A673 (cell line): ENCODE results near the gene HS6ST2. TPM values are rescaled to one million over a fixed set of nuclear protein-coding genes. Genes with fewer than 3 reads are reported as not detected.

Source experiments
- BruUV-seq: library from RNA; stranded (reverse); fragments of 400-500 nt; replicated peaks from 2 replicates; lab custom pipeline; 2021; lab: Mats Ljungman, UMichigan
- CTCF ChIA-PET: fragments of 300-600 bp; sonication (Branson Sonifier 250); formaldehyde crosslinking; loops from one replicate; lab custom pipeline; 2022; ENCODE audit warnings: antibody characterized with exemption; lab: Charles Lee
- POLR2A ChIA-PET: fragments of 300-600 bp; sonication (Branson Sonifier 250); formaldehyde crosslinking; loops from one replicate; lab custom pipeline; 2022; ENCODE audit warnings: antibody characterized with exemption; ENCODE audit not compliant: low non-redundant PET; lab: Charles Lee
- DNase-seq: peaks from one replicate; pipeline ENCODE4 v3.0.0-alpha.2; 2015; ENCODE audit warnings: low spot score
- H3K27ac ChIP-seq: fragments of 200-600 bp; sonication (generic); 2 replicates; pipeline ENCODE4 v1.5.1; 2016; ENCODE audit warnings: mixed run types, low read depth, mild to moderate bottlenecking, mixed read lengths, antibody characterized with exemption, low read length; ENCODE audit not compliant: poor library complexity, severe bottlenecking
- H3K27me3 ChIP-seq: fragments of 200-600 bp; sonication (generic); replicated peaks from 2 replicates; pipeline ENCODE4 v1.6.1; 2017; ENCODE audit warnings: mixed run types, low read depth, mild to moderate bottlenecking, mixed read lengths, antibody characterized with exemption, low read length; ENCODE audit not compliant: insufficient read depth, poor library complexity
- H3K36me3 ChIP-seq: fragments of 200-600 bp; sonication (generic); 2 replicates; pipeline ENCODE4 v1.6.1; 2016; ENCODE audit warnings: mixed run types, mild to moderate bottlenecking, mixed read lengths, antibody characterized with exemption, low read length; ENCODE audit not compliant: insufficient read depth, poor library complexity, severe bottlenecking
- H3K4me1 ChIP-seq: fragments of 200-600 bp; sonication (generic); 2 replicates; pipeline ENCODE4 v1.6.1; 2017; ENCODE audit warnings: mixed run types, mild to moderate bottlenecking, mixed read lengths, antibody characterized with exemption, low read length; ENCODE audit not compliant: insufficient read depth, poor library complexity, severe bottlenecking
- H3K4me3 ChIP-seq: fragments of 200-600 bp; sonication (generic); 2 replicates; pipeline ENCODE4 v1.5.1; 2016; ENCODE audit warnings: low read depth, mixed run types, mild to moderate bottlenecking, mixed read lengths, low read length; ENCODE audit not compliant: poor library complexity, severe bottlenecking
- H3K9me3 ChIP-seq: fragments of 200-600 bp; sonication (generic); 2 replicates; pipeline ENCODE4 v1.6.1; 2016; ENCODE audit warnings: mixed run types, low read depth, mild to moderate bottlenecking, mixed read lengths, antibody characterized with exemption, low read length; ENCODE audit not compliant: poor library complexity, severe bottlenecking
- EZH2 ChIP-seq: fragments of 200-600 bp; sonication (generic); IDR thresholded peaks from 2 replicates; pipeline ENCODE4 v1.6.1; 2017; ENCODE audit warnings: borderline replicate concordance, low read depth, mild to moderate bottlenecking, mixed read lengths, antibody characterized with exemption, low read length; ENCODE audit not compliant: poor library complexity, severe bottlenecking
- intact Hi-C: fragments of 100-400 bp; cut with micrococcal nuclease; formaldehyde crosslinking; loops from one replicate; pipeline ENCODE4 v1.10.0; 2022; ENCODE audit not compliant: unreplicated experiment
- total RNA-seq: library from RNA; stranded (reverse); gene quantifications from 2 replicates; pipeline ENCODE4 v1.2.3, GENCODE V29; 2021
- TF ChIP-seq, protein P1 (sequence below): fragments of 300-800, 200-600 bp; sonication (generic); conservative IDR thresholded peaks from 2 replicates; pipeline ENCODE4 v1.5.1; 2017; ENCODE audit warnings: low read depth, mild to moderate bottlenecking, antibody characterized with exemption, low read length, moderate library complexity, mixed read lengths

Gene HS6ST2
- total RNA-seq, 1 experiment from 2014 or later: 6.9 TPM

DNA sequence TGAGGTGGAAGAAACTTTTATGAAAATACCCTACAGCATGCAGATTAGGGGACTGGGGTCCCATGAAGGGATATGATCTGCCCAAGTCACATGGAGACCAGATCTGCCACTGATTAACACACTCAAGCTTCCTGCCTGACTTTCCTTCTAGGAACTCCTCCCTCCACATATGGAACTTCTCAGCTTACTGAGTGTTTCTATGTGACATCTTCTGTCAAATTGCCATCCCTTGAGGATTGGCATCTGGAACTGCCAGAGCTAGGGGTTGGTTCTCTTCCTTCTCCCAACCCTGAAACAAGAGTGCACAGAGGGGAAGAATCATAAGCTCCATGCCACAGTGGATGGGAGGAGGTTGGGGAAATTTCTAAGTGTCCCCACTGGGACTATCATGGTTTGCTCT, 319.0 kb downstream of the HS6ST2 start:
- ChIA-PET CTCF (no interaction called here), POLR2A (no interaction called here)
- Histone ChIP-seq H3K27me3 (peaks cover 3% of the 10 kb centered on the region), H3K27ac (no peak overlapping the region), H3K9me3 (no peaks in the 10 kb centered on the region), H3K36me3 (no peaks in the 10 kb centered on the region), H3K4me3 (no peak overlapping the region), H3K4me1 (no peaks in the 10 kb centered on the region)
- DNase-seq: peak; percentile 20
- no TSS peak for BruUV-seq
- intact Hi-C loops: loop anchor here (10.0 kb wide), 1 partner anchor 1035 kb away; no protein-coding TSS in a partner anchor
- TF ChIP-seq EZH2: no peak
- TF ChIP-seq, protein P1, sequence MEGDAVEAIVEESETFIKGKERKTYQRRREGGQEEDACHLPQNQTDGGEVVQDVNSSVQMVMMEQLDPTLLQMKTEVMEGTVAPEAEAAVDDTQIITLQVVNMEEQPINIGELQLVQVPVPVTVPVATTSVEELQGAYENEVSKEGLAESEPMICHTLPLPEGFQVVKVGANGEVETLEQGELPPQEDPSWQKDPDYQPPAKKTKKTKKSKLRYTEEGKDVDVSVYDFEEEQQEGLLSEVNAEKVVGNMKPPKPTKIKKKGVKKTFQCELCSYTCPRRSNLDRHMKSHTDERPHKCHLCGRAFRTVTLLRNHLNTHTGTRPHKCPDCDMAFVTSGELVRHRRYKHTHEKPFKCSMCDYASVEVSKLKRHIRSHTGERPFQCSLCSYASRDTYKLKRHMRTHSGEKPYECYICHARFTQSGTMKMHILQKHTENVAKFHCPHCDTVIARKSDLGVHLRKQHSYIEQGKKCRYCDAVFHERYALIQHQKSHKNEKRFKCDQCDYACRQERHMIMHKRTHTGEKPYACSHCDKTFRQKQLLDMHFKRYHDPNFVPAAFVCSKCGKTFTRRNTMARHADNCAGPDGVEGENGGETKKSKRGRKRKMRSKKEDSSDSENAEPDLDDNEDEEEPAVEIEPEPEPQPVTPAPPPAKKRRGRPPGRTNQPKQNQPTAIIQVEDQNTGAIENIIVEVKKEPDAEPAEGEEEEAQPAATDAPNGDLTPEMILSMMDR: no peak

DNA sequence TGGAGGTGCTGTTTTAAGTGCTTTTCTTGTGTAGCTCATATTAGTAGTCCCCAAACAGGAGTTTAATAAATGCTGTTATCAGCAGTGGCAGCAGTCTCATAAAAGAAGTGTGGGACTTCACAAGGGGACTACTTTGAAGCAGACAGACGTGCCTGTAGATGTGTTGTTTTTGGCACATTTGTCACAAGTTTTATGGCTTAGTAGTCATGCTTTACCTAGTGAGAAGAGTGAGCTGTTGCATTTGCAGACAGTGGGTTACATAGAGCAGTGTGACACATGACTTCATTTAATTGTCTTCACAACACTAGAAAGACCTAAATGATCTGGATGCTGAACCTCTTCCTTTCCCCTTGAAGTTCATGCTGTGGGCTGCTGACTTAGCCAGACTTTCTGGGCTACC, 320.1 kb downstream of the HS6ST2 start:
- no peaks in the 10 kb centered on the region for H3K9me3 ChIP-seq
- no peaks in the 10 kb centered on the region for H3K4me1 ChIP-seq
- TF ChIP-seq, protein P1: no peak
- TF ChIP-seq EZH2: no peak
- no peak for DNase-seq
- H3K4me3 ChIP-seq: no peak overlapping the region
- no peaks in the 10 kb centered on the region for H3K36me3 ChIP-seq
- ChIA-PET POLR2A (no interaction called here), CTCF (no interaction called here)
- no peaks in the 10 kb centered on the region for H3K27me3 ChIP-seq
- intact Hi-C loops: loop anchor here (10.0 kb wide), 1 partner anchor 1036 kb away; no protein-coding TSS in a partner anchor
- no peak overlapping the region for H3K27ac ChIP-seq
- BruUV-seq: no TSS peak

DNA sequence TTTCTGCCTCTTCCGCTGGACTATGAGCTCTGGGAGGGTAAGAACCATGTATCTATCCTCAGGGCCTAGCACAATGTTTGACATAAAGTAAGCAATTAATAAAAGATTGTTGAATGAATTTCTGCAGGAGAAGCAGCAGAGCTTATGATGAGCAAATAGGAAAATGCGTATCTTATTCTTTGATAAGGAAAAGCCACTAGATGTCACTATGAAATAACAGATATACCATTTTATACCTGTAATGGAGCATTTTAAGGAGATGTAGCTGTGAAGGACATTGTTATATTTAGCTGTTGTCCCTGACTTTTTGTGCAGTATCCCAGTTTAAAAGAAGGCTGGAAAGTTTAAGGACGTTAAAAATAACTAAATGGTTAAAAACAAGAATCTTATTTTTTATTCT, 322.3 kb downstream of the HS6ST2 start:
- Histone ChIP-seq H3K36me3 (no peaks in the 10 kb centered on the region), H3K4me1 (no peaks in the 10 kb centered on the region), H3K27ac (no peak overlapping the region), H3K4me3 (no peak overlapping the region), H3K27me3 (no peaks in the 10 kb centered on the region), H3K9me3 (no peaks in the 10 kb centered on the region)
- POLR2A ChIA-PET: no interaction called here
- no TSS peak for BruUV-seq
- intact Hi-C loops: loop anchor here (10.0 kb wide), 1 partner anchor 1039 kb away; no protein-coding TSS in a partner anchor
- CTCF ChIA-PET: interaction anchor here (0.6 to 1.1 kb wide), 2 partner anchors 105 to 1034 kb away, joined by 3 to 6 read pairs; no protein-coding TSS in a partner anchor
- TF ChIP-seq, protein P1: peak; percentile 35; the same call in 1 of the 2 replicates
- TF ChIP-seq EZH2: no peak
- DNase-seq: peak; percentile 4
